Trophoblast cell (in vitro differentiated cells and primary cell): ENCODE measurements around the gene KYAT1.

Source experiments
- DNase-seq, 2 donors: peaks; one replicate each; pipeline ENCODE4 v3.0.0-alpha.2; 2016
- H2AFZ ChIP-seq: 2 replicates; pipeline ENCODE4 v1.6.1; 2013; ENCODE audit warnings: low read length, moderate library complexity, mild to moderate bottlenecking; ENCODE audit not compliant: insufficient read depth, poor library complexity
- H2AK5ac ChIP-seq: 2 replicates; pipeline ENCODE4 v1.6.1; 2013; ENCODE audit warnings: mild to moderate bottlenecking, low read length
- H2BK120ac ChIP-seq: 2 replicates; pipeline ENCODE4 v1.6.1; 2013; ENCODE audit warnings: low read length, mild to moderate bottlenecking, moderate library complexity; ENCODE audit not compliant: insufficient read depth, poor library complexity
- H2BK12ac ChIP-seq: 2 replicates; pipeline ENCODE4 v1.6.1; 2013; ENCODE audit warnings: mild to moderate bottlenecking, low read length, moderate library complexity
- H2BK5ac ChIP-seq: 2 replicates; pipeline ENCODE4 v1.6.1; 2013; ENCODE audit warnings: low read length, low read depth, moderate library complexity, mild to moderate bottlenecking; ENCODE audit not compliant: poor library complexity
- H3K14ac ChIP-seq: 2 replicates; pipeline ENCODE4 v1.6.1; 2013; ENCODE audit warnings: mild to moderate bottlenecking, low read length
- H3K18ac ChIP-seq: 2 replicates; pipeline ENCODE4 v1.6.1; 2013; ENCODE audit warnings: mild to moderate bottlenecking, low read length
- H3K23ac ChIP-seq: 2 replicates; pipeline ENCODE4 v1.6.1; 2013; ENCODE audit warnings: low read length
- H3K27ac ChIP-seq: 2 replicates; pipeline ENCODE4 v1.5.1; 2013; ENCODE audit warnings: low read depth, mild to moderate bottlenecking, inconsistent platforms, low read length, moderate library complexity
- H3K27me3 ChIP-seq: 2 replicates; pipeline ENCODE4 v1.6.1; 2013; ENCODE audit warnings: inconsistent platforms, mild to moderate bottlenecking, low read length, moderate library complexity; ENCODE audit not compliant: insufficient read depth
- H3K36me3 ChIP-seq, 2 experiments: 1 replicate in 1 of 2; 2 replicates in 1 of 2; pipeline ENCODE4 v1.6.1; 2013; ENCODE audit warnings: low read length in 2 of 2, mild to moderate bottlenecking in 2 of 2, moderate library complexity in 1 of 2; ENCODE audit not compliant: insufficient read depth in 2 of 2, control insufficient read depth in 1 of 2
- H3K4ac ChIP-seq: 2 replicates; pipeline ENCODE4 v1.6.1; 2013; ENCODE audit warnings: low read depth, mild to moderate bottlenecking, low read length, moderate library complexity
- H3K4me1 ChIP-seq, 2 experiments: 1 replicate in 1 of 2; 2 replicates in 1 of 2; pipeline ENCODE4 v1.6.1; 2013; ENCODE audit warnings: low read length in 2 of 2, mild to moderate bottlenecking in 2 of 2, moderate library complexity in 1 of 2; ENCODE audit not compliant: insufficient read depth in 2 of 2, control insufficient read depth in 1 of 2
- H3K4me2 ChIP-seq: 2 replicates; pipeline ENCODE4 v1.6.1; 2013; ENCODE audit warnings: inconsistent platforms, mild to moderate bottlenecking, low read length, moderate library complexity
- H3K4me3 ChIP-seq: 2 replicates; pipeline ENCODE4 v1.5.1; 2013; ENCODE audit warnings: mild to moderate bottlenecking, low read depth, low read length, inconsistent platforms
- H3K79me1 ChIP-seq: one replicate; pipeline ENCODE4 v1.6.1; 2013; ENCODE audit warnings: low read length
- H3K79me2 ChIP-seq: 2 replicates; pipeline ENCODE4 v1.6.1; 2013; ENCODE audit warnings: low read length, mild to moderate bottlenecking; ENCODE audit not compliant: control insufficient read depth, insufficient read depth, poor library complexity
- H3K9ac ChIP-seq: 2 replicates; pipeline ENCODE4 v1.6.1; 2013; ENCODE audit warnings: mild to moderate bottlenecking, low read length
- H3K9me3 ChIP-seq: 2 replicates; pipeline ENCODE4 v1.6.1; 2013; ENCODE audit warnings: low read depth, mild to moderate bottlenecking, control low read depth, inconsistent platforms, low read length; ENCODE audit not compliant: insufficient read depth
- H4K12ac ChIP-seq: 2 replicates; pipeline ENCODE4 v1.6.1; 2013; ENCODE audit warnings: low read depth, mild to moderate bottlenecking, low read length, moderate library complexity
- H4K8ac ChIP-seq: 2 replicates; pipeline ENCODE4 v1.6.1; 2013; ENCODE audit warnings: low read depth, mild to moderate bottlenecking, low read length, moderate library complexity
- H4K91ac ChIP-seq: one replicate; pipeline ENCODE4 v1.6.1; 2013; ENCODE audit warnings: low read depth, mild to moderate bottlenecking, low read length, moderate library complexity
- WGBS: extraction: QIAGEN DNeasy Blood & Tissue Kit; methylation state at CpG from one replicate; pipeline ENCODE4 v1.1.7; 2013; ENCODE audit warnings: missing lambda C conversion rate; ENCODE audit not compliant: insufficient read length, insufficient coverage; ENCODE audit errors: extremely low coverage; 5-methylcytosine and 5-hydroxymethylcytosine counted together

Gene KYAT1

GRCh38 chr9:128786681-128787601 is 94.8 kb downstream of the KYAT1 start, which contains the start of gene TBC1D13:
TBC1D13 (plus strand) TSS chr9:128787253; CDS start chr9:128787354, 101 bp downstream.
- peak within 1 kb of the TSS; percentile 76 for H4K91ac ChIP-seq
- H3K9ac ChIP-seq = peak within 1 kb of the TSS; percentile 83
- H3K36me3 ChIP-seq = peaks cover 19 to 20% of the 10 kb centered on the region in 2 experiments
- H4K12ac ChIP-seq = peak within 1 kb of the TSS; percentile 81
- peaks cover 2% of the 10 kb centered on the region for H3K9me3 ChIP-seq
- peaks cover 3% of the 10 kb centered on the region for H3K79me2 ChIP-seq
- H3K23ac ChIP-seq = no peak within 1 kb of the TSS
- peak within 1 kb of the TSS; percentile 95 for H2AFZ ChIP-seq
- peaks cover 4% of the 10 kb centered on the region for H3K79me1 ChIP-seq
- peak within 1 kb of the TSS; percentile 80 for H3K4me2 ChIP-seq
- peaks cover 8 to 9% of the 10 kb centered on the region in 2 experiments for H3K4me1 ChIP-seq
- H2BK12ac ChIP-seq = no peak within 1 kb of the TSS
- H3K14ac ChIP-seq = peak within 1 kb of the TSS; percentile 60
- peak within 1 kb of the TSS; percentile 38 for H2AK5ac ChIP-seq
- peak within 1 kb of the TSS; percentile 56 for H3K4ac ChIP-seq
- H2BK120ac ChIP-seq = peak within 1 kb of the TSS; percentile 57
- H2BK5ac ChIP-seq = peak within 1 kb of the TSS; percentile 68
- peak within 1 kb of the TSS; percentile 72 for H4K8ac ChIP-seq
- no CpG with 5 or more reads among the region's 64 CpGs for WGBS
- no peaks in the 10 kb centered on the region for H3K27me3 ChIP-seq
- H3K18ac ChIP-seq = peak within 1 kb of the TSS; percentile 89
- H3K4me3 ChIP-seq = peak within 1 kb of the TSS; percentile 91
- peak; percentile 78 to 81 for DNase-seq
- peak within 1 kb of the TSS; percentile 82 for H3K27ac ChIP-seq

- Histone ChIP-seq H2BK12ac (no peak overlapping the region), H2BK5ac (no peak overlapping the region), H4K91ac (no peak overlapping the region), H3K4ac (no peak overlapping the region), H3K4me2 (no peak overlapping the region), H3K9me3 (no peaks in the 10 kb centered on the region), H4K12ac (no peak overlapping the region), H4K8ac (no peak overlapping the region), H3K18ac (no peak overlapping the region), H3K4me3 (no peak overlapping the region), H3K27ac (no peak overlapping the region), H3K9ac (no peak overlapping the region), H3K79me1 (peaks cover 4% of the 10 kb centered on the region), H3K4me1 (peaks cover 8 to 9% of the 10 kb centered on the region in 2 experiments), H3K79me2 (peaks cover 3% of the 10 kb centered on the region), H2AK5ac (no peak overlapping the region), H3K23ac (no peak overlapping the region), H3K36me3 (peaks cover 5 to 6% of the 10 kb centered on the region in 2 experiments), H2AFZ (no peak overlapping the region), H3K27me3 (no peaks in the 10 kb centered on the region), H2BK120ac (no peak overlapping the region), H3K14ac (no peak overlapping the region)
- WGBS = no CpG with 5 or more reads among the region's 6 CpGs
- DNase-seq = no peak
Observed at GRCh38 chr9:128785427-128785826, 96.3 kb downstream of the KYAT1 start.
